Measurements from ENCODE around the gene VWA3A. TPM values are rescaled to one million over a fixed set of nuclear protein-coding genes. Genes with fewer than 3 reads are reported as not detected.
"Not testable (repeated sequence)": the region's sequence is repeated elsewhere in the genome, so short reads cannot be mapped to it uniquely, and the experiment has no call there.

VWA3A gene
- total RNA-seq, 1 experiment from 2014 or later: not detected

GRCh38 chr16:22171953-22172352 lies 79.6 kb downstream of the VWA3A start:
- no peaks in the 10 kb centered on the region for H3K79me2 ChIP-seq (ENCODE audit: low read length)
- no peaks in the 10 kb centered on the region for H3K4me1 ChIP-seq (ENCODE audit: low read length)
- H2AFZ ChIP-seq (ENCODE audit: low read length): no peak overlapping the region
- H3K36me3 ChIP-seq (ENCODE audit: insufficient read depth, low read length): no peaks in the 10 kb centered on the region
- H4K20me1 ChIP-seq (ENCODE audit: insufficient read depth, low read depth, low read length): no peaks in the 10 kb centered on the region
- no peak for DNase-seq
- H3K4me2 ChIP-seq (ENCODE audit: low read depth, low read length, poor library complexity, severe bottlenecking): no peak overlapping the region
- no peak overlapping the region for H3K9ac ChIP-seq (ENCODE audit: low read length)
- H3K9me2 ChIP-seq (replicated peaks; ENCODE audit: insufficient read depth, low read length): no peaks in the 10 kb centered on the region
- no peak overlapping the region for H3K27ac ChIP-seq (ENCODE audit: low read length)
- no peaks in the 10 kb centered on the region for H3K27me3 ChIP-seq (ENCODE audit: low read length)
- no peaks in the 10 kb centered on the region for H3K9me3 ChIP-seq (ENCODE audit: low read length)
- H3K4me3 ChIP-seq (ENCODE audit: low read length): no peak overlapping the region

DNA sequence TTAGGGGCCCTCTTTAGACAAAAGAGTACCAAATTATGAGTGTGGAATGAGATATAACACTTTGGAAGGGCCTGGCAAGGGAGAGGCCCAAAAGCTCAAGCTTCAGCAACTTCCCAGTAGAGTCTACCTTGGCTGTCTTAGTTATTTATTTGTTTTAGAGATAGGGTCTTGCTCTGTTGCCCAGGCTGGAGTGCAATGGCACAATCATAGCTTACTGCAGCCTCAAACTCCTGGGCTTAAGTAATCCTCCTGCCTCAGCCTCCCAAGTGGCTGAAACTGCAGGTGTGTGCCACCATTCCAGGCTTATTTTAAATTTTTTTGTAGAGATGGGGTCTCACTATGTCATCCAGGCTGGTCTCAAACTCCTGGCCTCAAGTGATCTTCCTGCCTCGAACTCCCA lies 80.3 kb downstream of the VWA3A start:
- not testable (repeated sequence) for H3K4me1 ChIP-seq (ENCODE audit: low read length); H4K20me1 ChIP-seq (ENCODE audit: insufficient read depth, low read depth, low read length); H3K9me2 ChIP-seq (replicated peaks; ENCODE audit: insufficient read depth, low read length); H3K36me3 ChIP-seq (ENCODE audit: insufficient read depth, low read length); H3K4me2 ChIP-seq (ENCODE audit: low read depth, low read length, poor library complexity, severe bottlenecking); H3K4me3 ChIP-seq (ENCODE audit: low read length); H3K27ac ChIP-seq (ENCODE audit: low read length); H3K79me2 ChIP-seq (ENCODE audit: low read length); H2AFZ ChIP-seq (ENCODE audit: low read length); H3K27me3 ChIP-seq (ENCODE audit: low read length); H3K9me3 ChIP-seq (ENCODE audit: low read length); H3K9ac ChIP-seq (ENCODE audit: low read length); DNase-seq

DNA sequence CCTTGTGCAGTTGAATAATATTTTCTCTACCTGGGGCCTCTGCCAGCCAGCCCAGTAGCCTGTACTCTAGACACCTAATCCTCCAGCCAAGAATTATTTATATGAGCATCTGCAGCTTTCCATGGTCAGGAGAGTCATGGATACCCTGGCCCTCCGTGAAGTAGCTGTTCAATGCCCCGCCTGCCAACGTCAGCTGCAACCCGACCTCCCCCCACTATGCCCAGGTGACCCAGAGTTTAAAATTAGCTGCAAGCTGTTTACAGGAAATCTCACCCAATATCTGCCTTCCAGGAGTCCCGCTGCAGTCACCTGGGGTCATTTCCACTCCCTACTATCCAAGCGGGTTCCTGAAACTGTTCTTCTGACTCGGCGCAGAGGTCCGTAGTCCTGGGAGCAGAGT lies 82.3 kb downstream of the VWA3A start:
- Histone ChIP-seq H3K9me2 (replicated peaks; ENCODE audit: insufficient read depth, low read length) (no peaks in the 10 kb centered on the region), H3K9ac (ENCODE audit: low read length) (no peak overlapping the region), H3K27ac (ENCODE audit: low read length) (no peak overlapping the region), H4K20me1 (ENCODE audit: insufficient read depth, low read depth, low read length) (no peaks in the 10 kb centered on the region), H3K79me2 (ENCODE audit: low read length) (no peaks in the 10 kb centered on the region), H2AFZ (ENCODE audit: low read length) (no peak overlapping the region), H3K4me3 (ENCODE audit: low read length) (no peak overlapping the region), H3K4me2 (ENCODE audit: low read depth, low read length, poor library complexity, severe bottlenecking) (no peak overlapping the region), H3K4me1 (ENCODE audit: low read length) (no peaks in the 10 kb centered on the region), H3K36me3 (ENCODE audit: insufficient read depth, low read length) (no peaks in the 10 kb centered on the region), H3K9me3 (ENCODE audit: low read length) (no peaks in the 10 kb centered on the region), H3K27me3 (ENCODE audit: low read length) (no peaks in the 10 kb centered on the region)
- DNase-seq: no peak

GRCh38 chr16:22177968-22178930 lies 85.9 kb downstream of the VWA3A start:
- H4K20me1 ChIP-seq (ENCODE audit: insufficient read depth, low read depth, low read length): no peaks in the 10 kb centered on the region
- H3K9ac ChIP-seq (ENCODE audit: low read length): no peak overlapping the region
- no peaks in the 10 kb centered on the region for H3K4me1 ChIP-seq (ENCODE audit: low read length)
- no peak overlapping the region for H3K4me2 ChIP-seq (ENCODE audit: low read depth, low read length, poor library complexity, severe bottlenecking)
- H3K4me3 ChIP-seq (ENCODE audit: low read length): no peak overlapping the region
- no peaks in the 10 kb centered on the region for H3K27me3 ChIP-seq (ENCODE audit: low read length)
- no peak for DNase-seq
- no peaks in the 10 kb centered on the region for H3K9me3 ChIP-seq (ENCODE audit: low read length)
- no peaks in the 10 kb centered on the region for H3K9me2 ChIP-seq (replicated peaks; ENCODE audit: insufficient read depth, low read length)
- H3K27ac ChIP-seq (ENCODE audit: low read length): no peak overlapping the region
- no peak overlapping the region for H2AFZ ChIP-seq (ENCODE audit: low read length)
- no peaks in the 10 kb centered on the region for H3K79me2 ChIP-seq (ENCODE audit: low read length)
- H3K36me3 ChIP-seq (ENCODE audit: insufficient read depth, low read length): no peaks in the 10 kb centered on the region

DNA sequence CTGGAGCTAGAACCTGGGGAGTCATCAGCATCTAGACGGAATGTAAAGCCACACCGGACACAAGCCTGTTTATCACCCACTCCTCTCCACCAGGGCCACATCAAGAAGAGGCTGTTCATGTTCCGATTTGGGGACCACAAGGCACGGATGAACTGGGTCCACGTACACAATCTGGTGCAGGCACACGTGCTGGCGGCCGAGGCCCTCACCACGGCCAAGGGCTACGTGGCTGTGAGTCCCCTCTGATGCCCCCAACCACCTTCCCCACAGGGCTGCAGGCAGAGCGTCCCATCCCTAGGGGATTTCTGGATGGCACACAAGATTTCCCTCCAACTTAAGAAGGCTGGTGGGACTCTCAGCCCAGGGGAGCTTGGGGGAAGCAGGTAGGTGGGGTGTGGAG lies 89.1 kb downstream of the VWA3A start:
- Histone ChIP-seq H3K27ac (ENCODE audit: low read length) (no peak overlapping the region), H3K79me2 (ENCODE audit: low read length) (no peaks in the 10 kb centered on the region), H3K4me2 (ENCODE audit: low read depth, low read length, poor library complexity, severe bottlenecking) (no peak overlapping the region), H3K9me3 (ENCODE audit: low read length) (no peaks in the 10 kb centered on the region), H3K36me3 (ENCODE audit: insufficient read depth, low read length) (no peaks in the 10 kb centered on the region), H3K4me1 (ENCODE audit: low read length) (peaks cover 10% of the 10 kb centered on the region), H2AFZ (ENCODE audit: low read length) (no peak overlapping the region), H3K9me2 (replicated peaks; ENCODE audit: insufficient read depth, low read length) (no peaks in the 10 kb centered on the region), H3K4me3 (ENCODE audit: low read length) (no peak overlapping the region), H3K9ac (ENCODE audit: low read length) (no peak overlapping the region), H4K20me1 (ENCODE audit: insufficient read depth, low read depth, low read length) (no peaks in the 10 kb centered on the region), H3K27me3 (ENCODE audit: low read length) (no peaks in the 10 kb centered on the region)
- DNase-seq: no peak

GRCh38 chr16:22181843-22182242 lies 89.5 kb downstream of the VWA3A start:
- H3K4me2 ChIP-seq (ENCODE audit: low read depth, low read length, poor library complexity, severe bottlenecking): no peak overlapping the region

GRCh38 chr16:22183335-22183734 lies 91.0 kb downstream of the VWA3A start:
- Histone ChIP-seq H3K4me2 (ENCODE audit: low read depth, low read length, poor library complexity, severe bottlenecking) (no peak overlapping the region), H3K9me3 (ENCODE audit: low read length) (no peaks in the 10 kb centered on the region), H3K9me2 (replicated peaks; ENCODE audit: insufficient read depth, low read length) (no peaks in the 10 kb centered on the region), H2AFZ (ENCODE audit: low read length) (no peak overlapping the region), H4K20me1 (ENCODE audit: insufficient read depth, low read depth, low read length) (no peaks in the 10 kb centered on the region), H3K79me2 (ENCODE audit: low read length) (no peaks in the 10 kb centered on the region), H3K9ac (ENCODE audit: low read length) (no peak overlapping the region), H3K4me3 (ENCODE audit: low read length) (no peak overlapping the region), H3K27me3 (ENCODE audit: low read length) (no peaks in the 10 kb centered on the region), H3K36me3 (ENCODE audit: insufficient read depth, low read length) (no peaks in the 10 kb centered on the region), H3K4me1 (ENCODE audit: low read length) (peaks cover 14% of the 10 kb centered on the region), H3K27ac (ENCODE audit: low read length) (no peak overlapping the region)
- no peak for DNase-seq

More at GRCh38 chr16:22181843-22182242, 89.5 kb downstream of the VWA3A start:
- Histone ChIP-seq H4K20me1 (ENCODE audit: insufficient read depth, low read depth, low read length) (no peaks in the 10 kb centered on the region), H2AFZ (ENCODE audit: low read length) (no peak overlapping the region), H3K9me2 (replicated peaks; ENCODE audit: insufficient read depth, low read length) (no peaks in the 10 kb centered on the region), H3K36me3 (ENCODE audit: insufficient read depth, low read length) (no peaks in the 10 kb centered on the region), H3K9me3 (ENCODE audit: low read length) (no peaks in the 10 kb centered on the region), H3K27ac (ENCODE audit: low read length) (no peak overlapping the region), H3K9ac (ENCODE audit: low read length) (no peak overlapping the region), H3K27me3 (ENCODE audit: low read length) (no peaks in the 10 kb centered on the region), H3K4me3 (ENCODE audit: low read length) (no peak overlapping the region), H3K4me1 (ENCODE audit: low read length) (peaks cover 14% of the 10 kb centered on the region), H3K79me2 (ENCODE audit: low read length) (no peaks in the 10 kb centered on the region)
- no peak for DNase-seq

- peaks cover 18% of the 10 kb centered on the region for H3K4me1 ChIP-seq (ENCODE audit: low read length)
- H3K27ac ChIP-seq (ENCODE audit: low read length): no peak overlapping the region
- H3K4me2 ChIP-seq (ENCODE audit: low read depth, low read length, poor library complexity, severe bottlenecking): no peak overlapping the region
- no peak overlapping the region for H3K4me3 ChIP-seq (ENCODE audit: low read length)
- no peak overlapping the region for H2AFZ ChIP-seq (ENCODE audit: low read length)
- peak; percentile 76 for DNase-seq
- no peaks in the 10 kb centered on the region for H3K36me3 ChIP-seq (ENCODE audit: insufficient read depth, low read length)
- no peaks in the 10 kb centered on the region for H3K9me3 ChIP-seq (ENCODE audit: low read length)
- H3K79me2 ChIP-seq (ENCODE audit: low read length): no peaks in the 10 kb centered on the region
- H3K27me3 ChIP-seq (ENCODE audit: low read length): no peaks in the 10 kb centered on the region
- no peak overlapping the region for H3K9ac ChIP-seq (ENCODE audit: low read length)
- H4K20me1 ChIP-seq (ENCODE audit: insufficient read depth, low read depth, low read length): no peaks in the 10 kb centered on the region
- no peaks in the 10 kb centered on the region for H3K9me2 ChIP-seq (replicated peaks; ENCODE audit: insufficient read depth, low read length)
These were observed 91.7 kb downstream of the VWA3A start for GRCh38 chr16:22183901-22184614.

Data from Karpas-422 (cell line).